ENCODE results near the gene GRWD1. TPM values are rescaled to one million over a fixed set of nuclear protein-coding genes. Genes with fewer than 3 reads are reported as not detected.

Gene GRWD1
- total RNA-seq, 1 donor from 2014 or later = 10.6 TPM

- no peak overlapping the region for H3K27ac ChIP-seq
- peaks cover 5% of the 10 kb centered on the region for H3K36me3 ChIP-seq
- Mint-ChIP-seq H3K9me3 (peaks cover 6% of the 10 kb centered on the region), H3K36me3 (peaks cover 14% of the 10 kb centered on the region), H3K27ac (no peak overlapping the region), H3K27me3 (ENCODE audit: insufficient read depth, low read depth) (peaks cover 2% of the 10 kb centered on the region), H3K4me3 (no peak overlapping the region), H3K4me1 (peaks cover 15% of the 10 kb centered on the region)
- H3K4me2 ChIP-seq = peak overlapping the region; percentile 98
- H3K9ac ChIP-seq = no peak overlapping the region
- no peaks in the 10 kb centered on the region for H4K20me1 ChIP-seq (ENCODE audit: low read depth)
- H3K4me3 ChIP-seq = peak overlapping the region; percentile 89
- no peak overlapping the region for H2AFZ ChIP-seq (replicated peaks)
- peaks cover 18% of the 10 kb centered on the region for H3K79me2 ChIP-seq (ENCODE audit: low read depth)
- no peak for DNase-seq (ENCODE audit: low spot score)
- peaks cover 37% of the 10 kb centered on the region for H3K27me3 ChIP-seq
- H3K9me3 ChIP-seq (ENCODE audit: low read depth) = no peaks in the 10 kb centered on the region
- H3K4me1 ChIP-seq = peaks cover 11% of the 10 kb centered on the region
- TF ChIP-seq CTCF (IDR thresholded peaks at IDR 0.05) = no peak
- TF ChIP-seq EZH2phosphoT487 (IDR thresholded peaks at IDR 0.05) = peak; percentile 77
- peak; percentile 87 for TF ChIP-seq EZH2 (IDR thresholded peaks at IDR 0.05)
- peaks cover 22% of the 10 kb centered on the region for H3F3A ChIP-seq (ENCODE audit: low read depth)
Measured at GRCh38 chr19:48443731-48444128, 2.1 kb upstream of the GRWD1 start.

GRCh38 chr19:48444129-48444935, 1.5 kb upstream of the GRWD1 start:
- Mint-ChIP-seq H3K27me3 (ENCODE audit: insufficient read depth, low read depth) (peaks cover 2% of the 10 kb centered on the region), H3K4me1 (peaks cover 15% of the 10 kb centered on the region)
- H3K4me3 ChIP-seq = peak overlapping the region; percentile 89

GRCh38 chr19:48444936-48445200, 915 bp upstream of the GRWD1 start:
- no peak for DNase-seq (ENCODE audit: low spot score)
- peak overlapping the region; percentile 98 for H3K27ac Mint-ChIP-seq
- Histone ChIP-seq H3K9me3 (ENCODE audit: low read depth) (no peaks in the 10 kb centered on the region), H3K36me3 (peaks cover 5% of the 10 kb centered on the region), H3K27ac (no peak overlapping the region), H3K9ac (no peak overlapping the region), H2AFZ (replicated peaks) (peak overlapping the region; percentile 94), H3K4me1 (peaks cover 11% of the 10 kb centered on the region), H4K20me1 (ENCODE audit: low read depth) (no peaks in the 10 kb centered on the region), H3K27me3 (peaks cover 37% of the 10 kb centered on the region), H3K79me2 (ENCODE audit: low read depth) (peaks cover 18% of the 10 kb centered on the region), H3K4me3 (peak overlapping the region; percentile 89), H3K4me2 (peak overlapping the region; percentile 98), H3F3A (ENCODE audit: low read depth) (peaks cover 22% of the 10 kb centered on the region)
- H3K4me3 Mint-ChIP-seq = peak overlapping the region; percentile 90
- peaks cover 14% of the 10 kb centered on the region for H3K36me3 Mint-ChIP-seq
- TF ChIP-seq EZH2phosphoT487 (IDR thresholded peaks at IDR 0.05) (no peak), EZH2 (IDR thresholded peaks at IDR 0.05) (no peak), CTCF (IDR thresholded peaks at IDR 0.05) (no peak)
- H3K4me1 Mint-ChIP-seq = peaks cover 15% of the 10 kb centered on the region
- peaks cover 2% of the 10 kb centered on the region for H3K27me3 Mint-ChIP-seq (ENCODE audit: insufficient read depth, low read depth)
- peaks cover 6% of the 10 kb centered on the region for H3K9me3 Mint-ChIP-seq

More at GRCh38 chr19:48444129-48444935, 1.5 kb upstream of the GRWD1 start:
- Histone ChIP-seq H3K4me2 (peak overlapping the region; percentile 98), H4K20me1 (ENCODE audit: low read depth) (no peaks in the 10 kb centered on the region), H3F3A (ENCODE audit: low read depth) (peaks cover 22% of the 10 kb centered on the region), H2AFZ (replicated peaks) (peak overlapping the region; percentile 94), H3K9ac (no peak overlapping the region), H3K9me3 (ENCODE audit: low read depth) (no peaks in the 10 kb centered on the region), H3K36me3 (peaks cover 5% of the 10 kb centered on the region), H3K4me1 (peaks cover 11% of the 10 kb centered on the region), H3K27ac (no peak overlapping the region), H3K79me2 (ENCODE audit: low read depth) (peaks cover 18% of the 10 kb centered on the region), H3K27me3 (peaks cover 37% of the 10 kb centered on the region)
- Mint-ChIP-seq H3K36me3 (peaks cover 14% of the 10 kb centered on the region), H3K4me3 (peak overlapping the region; percentile 90), H3K27ac (peak overlapping the region; percentile 98), H3K9me3 (peaks cover 6% of the 10 kb centered on the region)
- no peak for DNase-seq (ENCODE audit: low spot score)
- TF ChIP-seq CTCF (IDR thresholded peaks at IDR 0.05) (no peak), EZH2 (IDR thresholded peaks at IDR 0.05) (peak; percentile 69), EZH2phosphoT487 (IDR thresholded peaks at IDR 0.05) (peak; percentile 25)
